DND-41 (cell line): Measurements from ENCODE around the gene SLC41A1.

Experiments used
- CTCF ChIP-seq: IDR thresholded peaks from 2 replicates; pipeline ENCODE4 v1.5.1; 2012; ENCODE audit warnings: borderline replicate concordance, low read length, moderate library complexity, mild to moderate bottlenecking; ENCODE audit not compliant: poor library complexity, severe bottlenecking; ENCODE audit errors: extremely low read depth
- EZH2 ChIP-seq: IDR thresholded peaks from 3 replicates; pipeline ENCODE4 v1.6.1; 2012; ENCODE audit warnings: borderline replicate concordance, low read depth, mild to moderate bottlenecking, moderate library complexity, low read length, inconsistent platforms; ENCODE audit not compliant: severe bottlenecking

DNA sequence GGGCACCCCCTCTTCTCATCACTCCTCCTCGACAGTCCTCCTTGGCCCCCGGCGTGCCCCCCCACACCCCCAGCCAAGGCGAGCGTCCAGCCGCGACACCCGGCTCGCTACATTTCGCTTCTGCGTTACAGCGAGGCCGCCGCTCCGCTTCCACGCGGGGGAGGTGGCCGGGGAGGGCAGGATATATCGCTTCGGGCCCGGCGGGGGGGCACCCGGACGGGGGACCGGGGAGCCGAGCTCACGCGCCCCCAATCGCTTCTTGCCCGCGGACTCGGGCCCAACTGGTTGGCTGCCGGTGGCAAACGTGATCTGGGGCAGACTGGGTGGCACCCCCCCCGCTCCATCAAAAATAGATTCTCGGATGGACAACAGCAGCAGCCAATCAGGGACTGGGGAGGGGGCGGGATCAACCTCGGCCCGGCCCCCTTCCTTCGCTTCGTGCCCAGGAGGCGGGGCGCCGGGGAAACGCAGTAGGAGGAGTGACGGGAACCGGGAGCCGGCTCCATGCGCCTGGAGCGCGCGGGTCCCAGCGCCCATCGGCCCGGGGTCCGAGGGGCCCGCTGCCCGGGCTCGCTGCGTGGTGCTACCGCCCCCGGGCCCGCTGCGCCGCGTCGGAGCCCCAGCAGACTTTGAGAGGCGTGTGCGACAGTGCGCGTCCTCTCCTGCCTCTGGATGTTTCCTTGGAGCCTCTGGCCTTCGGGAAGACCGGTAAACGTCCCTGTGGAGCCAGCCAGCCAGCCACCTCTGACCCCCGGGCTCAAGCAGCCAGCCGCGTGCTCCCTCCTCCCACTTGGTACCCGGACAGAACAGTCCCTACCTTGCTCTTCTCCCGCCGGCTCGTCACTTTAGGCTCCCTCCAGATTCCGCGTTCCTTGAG lies at the start of gene SLC41A1:
- no peak for TF ChIP-seq CTCF
- TF ChIP-seq EZH2 = no peak
